ENCODE measurements around the gene ST3GAL3.

DNA sequence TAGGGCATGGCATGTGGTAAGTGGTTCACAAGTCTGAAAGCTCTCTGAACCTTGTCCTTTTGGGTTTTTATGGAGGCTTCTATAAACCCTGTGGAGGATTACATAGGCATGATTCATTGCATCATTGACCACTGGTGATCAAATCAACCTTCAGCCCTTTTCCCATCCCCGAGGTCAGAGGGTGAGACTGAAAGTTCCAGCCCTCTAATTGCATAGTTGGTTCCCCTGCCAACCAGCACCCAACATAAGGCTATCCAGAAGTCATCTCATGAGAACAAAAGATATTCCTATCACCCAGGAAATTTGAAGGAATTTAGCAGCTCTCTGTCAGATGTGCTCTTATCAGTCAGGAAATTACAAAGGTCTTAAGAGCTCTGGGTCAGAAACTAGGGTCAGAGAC is 136.8 kb downstream of the ST3GAL3 start:
- TF ChIP-seq CTCF (IDR thresholded peaks at IDR 0.05 in 4 of 5, conservative IDR thresholded peaks at IDR 0.05 in 1 of 5) (no peak), POLR2A (IDR thresholded peaks at IDR 0.05) (no peak)
